Placental pericyte (primary cell): ENCODE measurements around the gene ZSCAN31. TPM values are rescaled to one million over a fixed set of nuclear protein-coding genes. Genes with fewer than 3 reads are reported as not detected.

Source experiments
- small RNA-seq: library from RNA; depleted of rRNA; stranded (forward); fragments of <200 nt; gene quantifications from one replicate; pipeline ENCODE3, GENCODE V24; 2012; ENCODE audit warnings: low replicate concordance
- total RNA-seq: library from RNA; depleted of rRNA; stranded (reverse); fragments of >200 nt; gene quantifications from 2 replicates; pipeline ENCODE4 v1.2.3, GENCODE V29; 2012

Gene ZSCAN31
- 2.0 and 3.7 TPM in 2 replicates for total RNA-seq

GRCh38 chr6:28335564-28336283 is at the start of gene ZSCAN31:
ZSCAN31 (minus strand) TSS chr6:28336148; CDS start chr6:28329683, 6,465 bp downstream.

DNA sequence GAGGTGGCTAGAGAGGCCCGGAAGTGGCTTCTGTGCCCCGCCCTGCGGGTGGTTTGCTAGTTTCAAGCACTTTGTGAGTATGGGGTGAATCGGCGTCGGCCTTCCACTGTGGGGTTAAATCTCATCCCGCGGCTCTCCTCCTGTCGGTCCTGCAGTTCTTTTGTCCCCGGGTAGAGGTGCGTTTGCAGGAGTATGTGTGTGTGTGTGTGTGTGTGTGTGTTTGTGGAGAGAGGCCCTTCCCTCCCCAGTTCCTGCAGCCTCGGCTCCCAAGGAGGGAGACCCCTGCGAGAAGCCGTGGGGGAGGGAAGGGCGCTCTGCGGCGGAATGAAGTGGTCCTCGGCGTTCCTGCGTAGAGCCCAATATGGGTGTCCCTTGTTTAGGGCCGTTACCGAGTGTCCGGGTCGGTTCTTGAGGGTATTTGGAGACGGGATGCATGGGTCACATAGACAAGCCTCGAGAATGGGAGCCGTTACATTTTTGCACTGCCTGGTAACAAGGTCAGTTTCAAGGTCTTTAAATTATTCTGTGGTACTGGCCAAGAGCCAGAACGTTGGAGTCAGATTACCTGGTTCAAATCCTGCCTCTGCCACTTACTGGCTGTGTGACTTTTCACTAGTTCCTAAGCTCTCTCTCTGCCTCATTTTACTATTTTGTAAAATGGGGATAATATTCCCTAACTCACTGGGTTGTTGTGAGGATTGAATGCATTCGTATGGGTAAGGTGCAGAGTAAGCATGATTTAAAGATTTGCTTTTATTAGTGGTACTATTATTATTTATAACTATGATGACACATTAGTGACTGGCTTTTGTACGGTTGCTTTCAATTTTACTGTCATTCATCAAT is 14.2 kb upstream of the ZSCAN31 start, which contains the start of gene ZKSCAN3:
TSS of gene ZKSCAN3 (plus strand) at position 56 of the 846 bp plus-strand sequence. CDS start 9,640 bp downstream, outside the sequence.

GRCh38 chr6:28281288-28282064 is 54.5 kb downstream of the ZSCAN31 start, which contains the start of gene PGBD1:
PGBD1 (plus strand) TSS chr6:28281572; CDS start chr6:28283814, 2,242 bp downstream.

Small RNA genes within 50 kb of the gene (small RNA-seq; reads per million reads assigned to genes)
- gene AL021997.1, result not detected
- gene AL021997.2, result not detected

Other genes with a start within 250 kb of the ZSCAN31 start
- 1.7 and 2.2 TPM in 2 replicates for gene ZSCAN16, start 211.5 kb downstream of the ZSCAN31 start, total RNA-seq
- gene ZKSCAN8, start 194.3 kb downstream of the ZSCAN31 start, total RNA-seq, result 14.7 and 19.9 TPM in 2 replicates
- gene ZSCAN9, start 110.9 kb downstream of the ZSCAN31 start, total RNA-seq, result 7.9 and 14.0 TPM in 2 replicates
- 3.1 and 4.2 TPM in 2 replicates for gene ZKSCAN4, start 83.9 kb downstream of the ZSCAN31 start, total RNA-seq
- 1.1 and 1.5 TPM in 2 replicates for gene NKAPL, start 76.9 kb downstream of the ZSCAN31 start, total RNA-seq
- 8.8 and 10.9 TPM in 2 replicates for gene ZSCAN26, start 69.0 kb downstream of the ZSCAN31 start, total RNA-seq
- 2.0 and 8.2 TPM in 2 replicates for gene PGBD1, start 54.6 kb downstream of the ZSCAN31 start, total RNA-seq
- gene ZKSCAN3, start 13.8 kb upstream of the ZSCAN31 start, total RNA-seq, result 3.3 and 3.9 TPM in 2 replicates
- gene ZSCAN12, start 63.6 kb upstream of the ZSCAN31 start, total RNA-seq, result 5.5 and 7.4 TPM in 2 replicates
- gene ZSCAN23, start 107.3 kb upstream of the ZSCAN31 start, total RNA-seq, result 0.57 and 0.88 TPM in 2 replicates
- not detected in 2 replicates for gene GPX6, start 179.6 kb upstream of the ZSCAN31 start, total RNA-seq
- gene GPX5, start 189.7 kb upstream of the ZSCAN31 start, total RNA-seq, result not detected in 2 replicates